Measurements from ENCODE around the gene RAPGEF1.
"Not testable (repeated sequence)": the region's sequence is repeated elsewhere in the genome, so short reads cannot be mapped to it uniquely, and the experiment has no call there.

RAPGEF1 gene

GRCh38 chr9:131685753-131686706 is 53.8 kb downstream of the RAPGEF1 start:
- no peak for DNase-seq

DNA sequence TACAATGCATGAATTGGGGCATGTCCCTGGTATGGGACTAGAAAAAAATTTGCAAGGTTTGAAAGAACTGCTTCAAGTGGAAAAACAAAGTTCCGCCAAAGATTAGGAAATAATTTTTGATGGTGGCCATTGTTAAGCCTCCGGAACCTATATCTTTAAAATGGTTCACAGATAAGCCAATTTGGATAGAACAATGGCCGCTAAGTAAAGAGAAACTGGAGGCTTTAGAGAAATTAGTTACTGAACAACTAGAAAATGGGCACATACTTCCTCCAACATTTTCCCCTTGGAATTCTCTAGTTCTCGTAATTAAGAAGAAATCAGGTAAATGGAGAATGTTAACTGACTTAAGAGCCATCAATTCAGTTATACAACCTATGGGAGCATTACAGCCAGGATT is 56.8 kb downstream of the RAPGEF1 start:
- not testable (repeated sequence) for DNase-seq

DNA sequence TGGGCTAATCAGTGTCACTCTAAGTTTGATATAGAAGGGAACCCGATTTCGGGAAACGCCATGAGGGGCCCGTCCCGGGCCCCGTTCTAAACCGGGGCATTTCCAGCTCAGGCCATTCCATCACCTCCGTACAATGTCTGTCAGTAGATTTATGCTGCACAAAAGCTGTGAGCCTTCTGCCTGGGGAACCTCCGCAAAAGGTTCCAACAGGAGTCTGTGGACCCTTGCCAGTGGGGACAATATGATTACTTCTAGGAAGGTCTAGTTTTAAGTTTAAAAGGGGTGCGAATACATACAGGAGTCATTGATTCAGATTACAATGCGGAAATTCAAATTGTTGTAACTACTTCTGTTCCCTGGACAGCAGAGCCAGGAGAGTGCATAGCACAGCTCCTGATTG is 57.6 kb downstream of the RAPGEF1 start:
- DNase-seq: no peak

GRCh38 chr9:131681826-131682225 is 58.0 kb downstream of the RAPGEF1 start:
- DNase-seq: not testable (repeated sequence)

DNA sequence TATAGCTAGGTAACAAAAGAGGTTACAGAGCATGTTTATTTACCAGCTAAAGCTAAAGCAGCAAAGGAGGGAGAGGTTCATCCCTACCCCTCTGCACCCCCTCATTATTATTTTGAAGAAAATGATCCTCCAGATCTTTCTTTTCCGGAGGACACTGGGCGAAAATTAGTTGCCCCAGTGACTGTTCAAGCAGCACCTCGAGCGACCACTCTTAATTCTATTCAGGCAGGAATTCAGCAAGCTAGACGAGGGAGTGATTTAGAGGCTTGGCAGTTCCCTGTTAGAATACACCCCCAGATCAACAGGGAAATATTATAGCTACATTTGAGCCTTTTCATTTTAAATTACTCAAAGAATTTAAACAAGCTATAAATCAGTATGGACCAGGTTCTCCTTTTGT is 58.8 kb downstream of the RAPGEF1 start:
- DNase-seq: not testable (repeated sequence)

DNA sequence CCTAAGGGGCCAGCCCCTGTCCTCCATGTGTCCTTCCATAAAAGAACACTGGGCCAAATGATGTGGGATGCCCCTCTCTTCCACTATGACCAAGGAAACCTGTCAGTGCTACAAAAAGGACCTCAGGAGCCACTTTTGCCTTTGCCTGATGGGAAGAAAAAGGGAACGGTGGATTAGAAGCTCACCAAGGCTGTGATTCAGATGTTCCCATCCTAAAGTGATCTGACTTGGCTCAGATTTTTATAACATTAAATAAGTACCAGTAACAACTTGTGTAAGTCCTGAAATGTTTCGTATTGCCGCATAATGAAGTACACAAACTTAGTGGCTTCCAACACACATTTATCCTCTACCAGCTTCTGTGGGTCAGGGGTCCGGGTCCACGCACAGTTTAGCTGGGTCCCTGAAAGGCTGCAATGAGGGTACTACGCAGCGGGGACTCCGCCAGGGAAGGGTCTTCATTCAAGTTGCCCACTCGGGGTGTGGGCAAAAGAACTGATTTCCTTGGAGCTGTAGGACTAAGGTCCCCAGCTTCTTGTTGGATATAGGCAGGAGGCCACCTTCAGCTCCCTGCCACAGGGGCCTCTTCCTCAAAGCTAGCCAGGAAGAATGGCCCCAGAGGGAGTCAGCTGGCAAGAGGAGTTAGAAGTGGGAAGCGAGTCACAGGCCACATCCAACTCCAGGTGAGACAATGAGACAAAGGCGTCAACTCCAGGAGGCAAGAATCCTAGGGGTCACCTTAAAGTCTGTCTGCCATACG is 60.4 kb downstream of the RAPGEF1 start:
- DNase-seq: no peak

- DNase-seq: peak; percentile 64
Observed at GRCh38 chr9:131678499-131679111, 61.3 kb downstream of the RAPGEF1 start.

DNA sequence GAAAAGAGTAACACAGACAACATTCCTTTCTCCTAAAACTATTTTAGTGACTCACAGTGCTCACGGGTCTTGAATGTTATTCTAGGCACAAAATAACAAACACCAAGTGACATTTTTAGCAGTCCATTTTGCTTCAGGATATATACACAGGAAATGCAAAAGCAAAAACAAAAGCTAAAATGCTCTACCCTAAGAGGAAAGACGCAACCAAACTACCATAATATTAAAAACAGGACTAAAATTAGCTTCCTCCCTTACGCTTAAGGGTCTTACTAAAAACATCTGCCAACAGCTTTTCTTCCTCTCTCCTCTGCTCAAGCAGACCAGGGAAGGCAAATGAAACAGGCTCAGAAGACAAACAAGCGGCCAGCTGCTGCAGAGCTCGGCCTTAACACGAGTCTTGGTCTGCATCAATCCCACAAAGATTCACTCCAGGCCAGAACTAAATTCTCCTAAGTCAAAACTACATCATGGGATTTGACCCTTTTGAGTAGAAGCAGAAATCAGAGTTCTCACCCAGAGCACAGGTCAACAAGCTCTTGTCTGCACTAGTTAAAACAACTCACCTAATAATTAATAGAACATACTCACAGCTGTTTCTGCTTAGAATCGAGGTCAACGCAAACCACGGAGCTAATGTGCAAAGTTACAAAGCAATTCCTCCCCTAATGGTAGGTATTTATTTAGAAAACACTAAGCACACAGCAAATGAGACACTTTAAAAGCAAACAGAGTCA is 62.3 kb downstream of the RAPGEF1 start:
- DNase-seq: peak; percentile 31

- DNase-seq: no peak
Observed at GRCh38 chr9:131677049-131677443, 62.8 kb downstream of the RAPGEF1 start.

GRCh38 chr9:131676431-131676972 is 63.4 kb downstream of the RAPGEF1 start:
- peak; percentile 67 for DNase-seq

GRCh38 chr9:131675437-131676022 is 64.3 kb downstream of the RAPGEF1 start:
- DNase-seq: no peak

- peak; percentile 36 for DNase-seq
Observed at GRCh38 chr9:131674425-131675421, 65.2 kb downstream of the RAPGEF1 start.

DNA sequence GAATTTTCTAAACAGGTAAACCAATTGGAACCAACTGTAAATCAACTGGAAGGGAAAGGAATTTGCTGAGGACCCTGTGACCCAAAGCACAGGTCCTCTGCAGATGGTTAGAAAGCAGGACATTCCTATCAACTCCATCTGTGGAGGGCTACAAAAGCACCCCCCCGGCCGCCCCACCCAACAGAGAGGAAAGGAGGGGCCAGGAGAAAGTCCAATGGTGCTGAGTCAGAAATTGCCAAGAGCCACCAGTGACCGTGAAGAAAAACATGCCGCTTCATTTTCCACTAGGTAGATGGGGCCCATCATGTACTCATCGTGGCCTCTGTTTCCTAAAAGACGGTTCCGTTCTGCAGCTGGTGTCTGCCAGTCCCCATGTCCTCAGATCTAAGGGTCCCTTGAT is 66.3 kb downstream of the RAPGEF1 start:
- DNase-seq: no peak

DNA sequence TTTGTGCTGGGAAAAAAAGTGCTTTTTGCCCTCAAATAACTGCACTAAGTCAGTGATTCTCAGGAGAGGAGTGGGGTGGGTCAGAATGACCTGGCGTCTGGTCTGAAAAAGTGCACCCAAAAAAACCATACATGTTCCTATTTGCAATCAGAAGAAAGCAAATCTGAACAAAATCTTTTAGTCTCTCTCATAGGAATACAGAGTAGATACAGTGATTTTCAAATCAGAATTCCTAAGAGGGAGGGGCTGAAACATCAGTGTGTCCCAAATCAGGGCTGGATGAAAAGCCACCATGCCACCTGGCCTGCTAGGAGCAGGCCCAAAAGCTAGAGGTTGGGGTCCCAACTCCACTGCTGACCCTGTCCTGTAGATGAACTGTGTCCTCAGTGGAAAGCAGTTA is 66.8 kb downstream of the RAPGEF1 start:
- no peak for DNase-seq

DNA sequence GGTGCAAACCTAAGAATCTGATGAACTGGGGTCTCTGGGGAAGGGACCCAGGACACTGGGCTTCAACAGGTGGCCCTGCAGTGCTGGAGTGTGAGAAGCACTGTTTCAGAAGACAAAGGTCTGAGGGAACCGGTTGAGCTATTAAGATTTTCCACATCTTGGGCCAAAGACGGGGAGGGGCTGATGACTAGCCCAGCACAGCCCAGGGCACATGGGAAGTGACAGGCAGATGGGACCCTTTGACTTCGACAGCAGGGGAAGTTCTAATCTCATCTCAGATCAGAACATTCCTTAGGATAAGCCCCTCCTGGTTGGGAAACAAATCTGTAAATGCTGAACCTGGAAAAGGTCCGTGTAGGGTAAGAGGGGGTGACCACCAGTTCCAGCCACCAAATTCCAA is 67.4 kb downstream of the RAPGEF1 start:
- DNase-seq: no peak

- DNase-seq: no peak
Observed at GRCh38 chr9:131671133-131671520, 68.7 kb downstream of the RAPGEF1 start.

- DNase-seq: peak; percentile 59
Observed at GRCh38 chr9:131670247-131671132, 69.4 kb downstream of the RAPGEF1 start.

- DNase-seq: no peak
Observed at GRCh38 chr9:131669269-131670157, 70.4 kb downstream of the RAPGEF1 start.

Measured in central memory CD4-positive, alpha-beta T cell (primary cell).